NCI-H345 treated with DMSO at 0.1 percent for 48 hours (cell line): ENCODE results near the gene OR2T8.
"Not testable (repeated sequence)": the region's sequence is repeated elsewhere in the genome, so short reads cannot be mapped to it uniquely, and the experiment has no call there.

Source experiments
- DNase-seq: peaks from one replicate; lab custom pipeline; 2025; ENCODE audit not compliant: unreplicated experiment; lab: John Stamatoyannopoulos, UW

The OR2T8 gene, protein sequence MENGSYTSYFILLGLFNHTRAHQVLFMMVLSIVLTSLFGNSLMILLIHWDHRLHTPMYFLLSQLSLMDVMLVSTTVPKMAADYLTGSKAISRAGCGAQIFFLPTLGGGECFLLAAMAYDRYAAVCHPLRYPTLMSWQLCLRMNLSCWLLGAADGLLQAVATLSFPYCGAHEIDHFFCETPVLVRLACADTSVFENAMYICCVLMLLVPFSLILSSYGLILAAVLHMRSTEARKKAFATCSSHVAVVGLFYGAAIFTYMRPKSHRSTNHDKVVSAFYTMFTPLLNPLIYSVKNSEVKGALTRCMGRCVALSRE

DNA sequence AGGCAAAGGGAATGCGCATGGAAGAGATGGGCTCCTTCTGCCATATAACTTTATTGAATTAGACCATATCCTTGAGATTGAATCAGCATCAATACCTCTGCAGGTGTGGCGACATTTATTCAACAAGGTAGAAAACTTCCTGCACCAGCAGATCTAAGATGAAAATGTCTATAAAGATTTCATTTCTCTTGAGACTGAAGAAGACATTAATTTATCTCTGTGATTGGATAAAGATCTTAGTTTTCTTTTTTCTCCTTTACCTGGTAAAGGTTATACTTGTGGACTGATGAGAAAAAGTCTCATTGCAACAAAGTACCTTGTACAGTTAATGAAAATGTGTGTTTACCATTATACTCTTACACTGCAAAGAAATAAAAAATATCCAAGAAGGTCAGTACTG, at the start of gene OR2T8:
Gene OR2T8, plus strand, starts transcription at position 301 of the 400 bp plus-strand sequence. CDS start 766 bp downstream, outside the sequence.
- DNase-seq: no peak

DNA sequence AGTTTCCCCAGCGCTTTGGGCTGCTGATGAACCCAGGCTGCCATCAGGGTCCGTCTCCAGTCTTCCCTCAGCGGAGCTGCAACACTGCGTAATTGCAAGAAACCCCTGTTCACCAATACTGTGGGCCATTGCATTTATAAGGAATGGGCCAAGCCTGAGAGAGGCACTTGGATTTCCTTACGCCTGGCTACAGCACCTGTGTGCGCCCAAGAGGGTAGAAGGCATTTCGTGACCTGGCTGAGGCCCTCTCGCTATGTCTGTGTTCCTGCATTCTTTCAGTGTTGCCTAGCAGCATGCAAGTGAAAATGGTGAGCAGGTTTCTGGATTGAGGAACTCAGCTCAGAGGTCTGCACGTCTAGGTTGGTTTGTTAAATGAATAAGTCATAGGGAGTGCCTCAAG, 36.7 kb upstream of the OR2T8 start:
- no peak for DNase-seq

DNA sequence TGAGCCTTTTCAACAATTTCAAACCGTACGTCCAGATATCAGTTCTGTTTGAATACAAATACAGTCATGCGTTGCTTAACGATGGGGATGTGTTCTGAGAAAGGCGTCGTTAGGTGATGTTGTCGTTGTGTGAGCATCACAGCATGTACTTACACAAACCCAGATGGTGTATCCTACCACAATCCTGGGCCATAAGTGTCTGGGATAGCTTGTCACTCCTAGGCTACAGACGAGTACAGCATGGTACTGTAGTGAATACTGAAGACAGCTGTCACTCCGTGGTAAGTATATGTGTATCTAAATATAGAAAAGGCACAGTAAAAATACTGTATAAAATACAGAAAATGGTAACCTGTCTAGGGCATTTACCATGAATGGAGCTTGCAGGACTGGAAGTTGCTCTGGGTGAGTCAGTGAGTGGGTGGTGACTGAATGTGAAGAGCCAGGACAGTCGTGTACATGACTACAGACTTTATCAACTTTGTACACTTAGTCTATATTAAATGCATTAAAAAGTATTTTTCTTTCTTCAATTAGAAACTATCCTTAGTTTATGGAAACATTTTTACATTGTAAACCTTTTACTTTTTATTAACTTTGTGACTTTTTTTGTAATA, 35.1 kb upstream of the OR2T8 start:
- no peak for DNase-seq

DNA sequence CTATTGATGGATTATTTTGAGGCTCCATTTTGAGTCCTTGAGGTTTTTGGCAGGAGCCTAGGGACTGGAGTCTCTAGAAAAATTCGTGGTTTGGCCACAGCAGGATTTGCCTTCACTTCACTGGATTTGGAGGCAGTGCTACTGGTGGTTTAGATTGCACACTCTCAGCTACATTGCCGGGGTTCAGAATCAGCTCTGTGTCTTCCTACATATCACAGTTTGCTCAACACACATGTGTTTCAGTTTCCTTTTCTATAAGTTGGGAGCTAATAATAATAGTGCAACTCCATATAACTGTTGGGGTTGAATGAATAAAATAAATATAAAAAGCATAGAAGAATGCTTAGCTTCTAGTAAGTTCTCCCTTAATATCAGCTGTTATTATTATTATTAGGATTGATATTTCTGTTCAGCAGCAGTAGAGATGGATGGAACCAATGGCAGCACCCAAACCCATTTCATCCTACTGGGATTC, 24.9 kb upstream of the OR2T8 start, which contains the start of gene OR2W3:
Gene OR2W3, plus strand, starts transcription at position 425 of the 475 bp plus-strand sequence. Its CDS starts 0 bp downstream, at position 425.
- no peak for DNase-seq

DNA sequence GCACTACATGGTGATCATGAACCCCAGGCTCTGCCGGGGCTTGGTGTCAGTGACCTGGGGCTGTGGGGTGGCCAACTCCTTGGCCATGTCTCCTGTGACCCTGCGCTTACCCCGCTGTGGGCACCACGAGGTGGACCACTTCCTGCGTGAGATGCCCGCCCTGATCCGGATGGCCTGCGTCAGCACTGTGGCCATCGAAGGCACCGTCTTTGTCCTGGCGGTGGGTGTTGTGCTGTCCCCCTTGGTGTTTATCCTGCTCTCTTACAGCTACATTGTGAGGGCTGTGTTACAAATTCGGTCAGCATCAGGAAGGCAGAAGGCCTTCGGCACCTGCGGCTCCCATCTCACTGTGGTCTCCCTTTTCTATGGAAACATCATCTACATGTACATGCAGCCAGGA, 24.1 kb upstream of the OR2T8 start:
- DNase-seq: no peak

DNA sequence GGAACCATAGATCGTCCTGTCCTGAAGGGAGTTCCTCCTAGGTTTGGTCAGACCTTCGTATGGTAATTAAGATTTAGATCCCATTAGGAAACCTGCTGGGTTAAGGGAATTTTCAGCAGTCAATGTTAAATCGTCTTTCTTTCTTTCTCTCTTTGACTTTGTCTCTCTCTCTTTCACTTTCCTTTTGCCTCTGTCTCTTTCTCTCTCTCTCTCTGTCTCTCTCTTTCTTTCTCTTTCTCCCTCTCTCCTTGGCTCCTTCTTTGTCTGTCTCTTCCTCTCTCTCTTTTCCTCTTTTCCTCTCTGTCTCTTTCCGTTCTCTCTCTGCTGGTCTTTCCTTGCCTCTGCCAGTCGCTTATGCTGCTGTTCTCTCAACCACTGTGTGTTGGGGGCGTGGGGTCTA, 15.9 kb upstream of the OR2T8 start:
- no peak for DNase-seq

DNA sequence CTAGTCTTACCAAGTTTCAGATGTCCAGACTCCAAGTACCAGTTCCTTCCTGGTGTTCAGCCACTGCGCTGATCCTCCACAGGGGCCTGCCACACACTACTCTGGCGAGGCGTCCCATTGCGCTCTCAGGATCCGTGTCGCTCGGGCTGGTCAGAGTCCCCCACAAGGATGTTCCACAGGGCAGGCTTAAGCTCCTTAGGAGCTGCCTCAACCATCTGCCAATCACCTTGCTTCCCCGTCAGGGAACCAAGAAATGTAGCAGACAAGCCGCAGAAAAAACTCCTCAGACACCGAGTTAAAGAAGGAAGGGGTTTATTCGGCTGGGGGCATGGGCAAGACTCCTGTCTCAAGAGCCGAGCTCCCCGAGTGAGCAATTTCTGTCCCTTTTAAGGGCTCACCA, 14.9 kb upstream of the OR2T8 start:
- DNase-seq: no peak

DNA sequence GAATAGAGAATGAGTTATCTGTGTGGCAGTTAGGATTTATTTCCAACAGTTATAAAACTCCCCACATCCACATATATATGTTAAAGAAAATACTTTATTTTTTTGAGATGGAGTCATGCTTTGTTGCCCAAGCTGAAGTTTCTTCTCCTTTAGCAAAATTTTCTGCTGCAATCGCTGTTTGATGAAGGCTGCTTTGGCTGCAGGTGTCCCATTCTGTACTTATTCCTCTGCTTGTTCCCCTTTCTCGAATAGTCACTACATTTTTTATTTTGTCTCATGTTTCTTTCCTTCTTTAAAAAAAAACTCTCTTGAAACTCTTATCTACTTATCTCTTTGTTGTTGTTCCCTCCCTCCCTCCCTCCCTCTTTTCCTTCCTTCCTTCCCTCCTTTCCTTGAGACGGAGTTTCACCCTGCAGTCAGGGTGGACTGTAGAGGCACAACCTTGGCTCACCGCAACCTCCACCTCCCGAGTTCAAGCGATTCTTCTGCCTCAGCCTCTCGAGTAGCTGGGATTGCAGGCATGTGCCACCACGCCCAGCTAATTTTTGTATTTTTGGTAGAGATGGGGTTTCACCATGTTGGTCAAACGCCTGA, 14.0 kb upstream of the OR2T8 start:
- DNase-seq: no peak

DNA sequence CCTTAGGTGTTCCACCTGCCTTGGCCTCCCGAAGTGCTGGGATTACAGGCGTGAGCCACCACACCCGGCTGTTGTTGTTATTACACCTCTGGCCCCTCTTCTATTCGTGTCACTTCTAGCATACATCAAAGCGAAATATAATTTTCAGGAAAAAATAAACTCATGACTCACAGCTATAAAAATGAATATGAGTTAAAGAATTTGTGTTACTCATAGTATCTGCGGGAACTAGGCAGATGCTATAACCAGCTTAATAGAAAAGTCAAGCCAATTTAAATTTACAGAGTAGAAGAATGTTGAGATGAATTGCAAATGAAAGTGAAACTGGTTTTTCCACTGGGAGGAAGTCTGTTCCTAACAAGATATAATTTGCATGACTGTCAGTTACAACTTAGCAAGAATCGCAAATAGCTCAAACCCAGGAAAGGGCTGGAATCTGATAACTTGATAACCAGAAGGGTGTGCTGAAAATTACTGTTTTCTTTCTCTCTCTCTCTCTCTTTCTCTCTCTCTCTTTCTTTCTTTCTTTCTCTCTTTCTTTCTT, 13.5 kb upstream of the OR2T8 start:
- no peak for DNase-seq

DNA sequence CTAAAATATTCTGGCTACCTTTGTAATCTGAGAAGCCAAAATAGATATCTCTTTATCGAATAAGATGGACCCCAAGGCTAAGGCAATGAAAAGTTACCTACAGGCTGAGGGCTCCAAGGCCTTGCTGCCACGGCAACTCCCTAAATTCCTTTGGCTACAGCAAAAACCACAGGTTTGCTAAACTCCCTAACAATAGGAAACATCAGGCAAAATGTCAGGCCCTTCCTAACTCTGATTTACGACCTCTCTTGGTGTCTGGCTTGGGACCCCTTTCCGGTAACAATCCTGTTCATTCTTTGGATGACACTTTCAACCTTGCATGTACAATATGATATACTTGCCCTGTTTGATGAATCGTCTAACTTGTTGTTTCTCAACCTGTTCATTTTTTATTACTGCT, 11.3 kb upstream of the OR2T8 start:
- DNase-seq: no peak

DNA sequence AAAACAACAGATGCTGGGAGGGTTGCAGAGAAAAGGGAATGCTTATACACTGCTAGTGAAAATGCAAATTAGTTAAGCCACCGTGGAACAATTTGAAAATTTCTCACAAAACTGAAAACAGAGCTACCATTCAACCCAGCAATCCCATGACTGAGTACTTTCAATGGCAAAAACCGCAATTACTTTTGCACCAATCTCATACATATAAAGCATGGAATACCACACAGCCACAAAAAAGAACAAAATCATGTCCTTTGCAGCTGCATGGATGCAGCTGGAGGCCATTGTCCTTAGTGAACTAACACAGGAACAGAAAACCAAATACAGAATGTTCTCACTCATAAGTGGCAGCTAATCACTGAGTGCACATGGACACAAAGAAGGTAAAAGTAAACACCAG, 6.3 kb upstream of the OR2T8 start:
- no peak for DNase-seq

DNA sequence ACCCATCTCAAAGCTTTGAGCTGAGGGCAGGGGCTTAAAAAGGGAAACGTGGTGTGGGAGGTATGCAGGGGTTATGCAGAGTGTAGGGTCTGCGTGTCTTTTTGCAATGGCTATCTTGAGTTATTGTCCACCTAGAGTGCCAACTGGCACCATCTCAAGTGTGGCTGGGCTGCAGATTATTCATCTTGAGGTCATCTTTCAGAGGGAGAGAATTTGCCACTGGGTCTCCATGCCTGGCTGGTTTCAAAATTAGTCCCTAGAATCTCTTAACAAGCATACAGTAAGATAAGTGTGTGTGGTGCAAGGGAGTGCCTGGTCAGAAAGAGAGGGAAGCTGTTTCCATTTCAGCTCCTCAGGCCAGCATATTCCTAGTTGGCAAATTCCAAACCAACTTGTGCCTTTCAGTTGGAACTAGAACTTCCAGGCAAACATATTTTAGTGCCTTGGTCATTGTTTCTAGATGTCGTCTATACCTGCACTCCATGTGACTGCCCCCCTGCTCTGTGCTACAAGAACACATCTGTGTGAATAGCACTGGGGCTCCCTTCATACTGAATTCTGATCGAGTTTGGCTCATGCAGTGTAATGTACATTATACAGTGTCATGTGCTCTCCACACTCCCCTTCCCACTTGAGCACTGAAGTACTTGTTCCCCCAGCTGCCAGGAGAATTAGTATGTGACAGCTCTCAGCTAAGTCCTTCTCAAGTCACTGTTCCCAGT, 5.0 kb upstream of the OR2T8 start:
- DNase-seq: no peak

DNA sequence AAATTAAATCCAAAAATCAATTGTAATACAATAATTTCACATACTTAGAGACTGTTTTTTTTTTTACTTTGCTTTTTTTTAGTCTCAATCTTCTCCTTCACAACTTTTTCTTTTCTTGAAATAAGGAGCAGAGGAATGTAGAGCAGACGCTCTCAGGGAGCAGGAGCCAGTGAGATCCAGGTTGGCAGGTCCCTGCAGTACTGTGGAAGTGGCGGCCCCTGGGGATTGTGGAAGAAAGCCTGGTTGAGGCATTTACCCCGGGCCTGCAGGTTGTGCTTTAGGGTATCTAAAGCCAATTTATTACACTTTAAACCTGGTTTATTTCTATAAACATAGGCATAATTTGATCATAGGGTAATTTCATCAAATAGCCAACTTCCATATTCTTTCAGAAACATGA, 3.9 kb downstream of the OR2T8 start:
- no peak for DNase-seq

DNA sequence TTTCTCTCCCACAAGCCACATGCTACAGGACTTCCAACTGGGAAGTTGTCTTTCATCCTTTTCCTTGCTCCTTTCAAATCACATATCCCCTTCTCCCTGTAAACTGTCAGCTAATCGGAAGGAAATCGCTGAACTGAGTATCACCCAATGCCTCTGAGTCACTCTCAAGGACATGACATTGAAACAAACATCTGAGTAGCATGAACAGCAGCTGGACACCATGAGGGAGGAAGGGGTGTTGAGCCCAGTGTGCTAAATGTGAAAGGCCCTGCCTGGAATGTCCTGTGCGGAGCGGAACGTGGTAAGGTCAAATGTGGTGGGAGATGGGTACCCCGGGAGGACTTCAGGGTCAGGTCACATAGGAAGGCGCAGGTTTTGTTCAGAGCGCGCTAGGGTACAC, 4.8 kb downstream of the OR2T8 start, which contains the start of gene OR2AJ1:
Gene OR2AJ1, plus strand, starts transcription at position 22 of the 400 bp plus-strand sequence. CDS start 8,880 bp downstream, outside the sequence.
- DNase-seq: no peak

DNA sequence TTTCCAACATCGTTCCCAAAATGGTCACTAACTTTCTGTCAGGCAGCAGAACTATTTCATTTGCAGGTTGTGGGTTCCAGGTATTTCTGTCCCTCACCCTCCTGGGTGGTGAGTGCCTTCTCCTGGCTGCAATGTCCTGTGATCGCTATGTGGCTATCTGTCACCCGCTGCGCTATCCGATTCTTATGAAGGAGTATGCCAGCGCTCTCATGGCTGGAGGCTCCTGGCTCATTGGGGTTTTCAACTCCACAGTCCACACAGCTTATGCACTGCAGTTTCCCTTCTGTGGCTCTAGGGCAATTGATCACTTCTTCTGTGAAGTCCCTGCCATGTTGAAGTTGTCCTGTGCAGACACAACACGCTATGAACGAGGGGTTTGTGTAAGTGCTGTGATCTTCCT, 13.9 kb downstream of the OR2T8 start:
- no peak for DNase-seq

DNA sequence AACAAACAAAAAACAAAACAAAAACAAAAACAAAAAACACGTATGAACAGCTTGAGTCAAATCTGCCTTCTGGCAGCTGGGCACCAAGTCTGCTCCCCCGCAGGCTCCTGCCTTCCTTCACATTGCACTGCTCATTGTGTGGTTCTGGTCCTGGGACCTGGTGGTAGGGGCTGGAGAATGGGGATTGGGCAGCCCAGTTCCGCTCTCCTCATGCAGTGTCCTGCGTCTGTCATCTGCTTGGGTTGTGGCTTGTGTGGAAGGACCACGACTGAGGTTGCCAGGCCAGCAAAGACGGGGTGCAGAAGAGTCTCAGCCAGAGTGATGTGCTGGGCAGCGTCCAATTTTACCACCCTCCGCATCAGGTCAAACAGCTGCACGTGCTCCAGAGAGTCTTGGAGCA, 15.7 kb downstream of the OR2T8 start:
- no peak for DNase-seq

DNA sequence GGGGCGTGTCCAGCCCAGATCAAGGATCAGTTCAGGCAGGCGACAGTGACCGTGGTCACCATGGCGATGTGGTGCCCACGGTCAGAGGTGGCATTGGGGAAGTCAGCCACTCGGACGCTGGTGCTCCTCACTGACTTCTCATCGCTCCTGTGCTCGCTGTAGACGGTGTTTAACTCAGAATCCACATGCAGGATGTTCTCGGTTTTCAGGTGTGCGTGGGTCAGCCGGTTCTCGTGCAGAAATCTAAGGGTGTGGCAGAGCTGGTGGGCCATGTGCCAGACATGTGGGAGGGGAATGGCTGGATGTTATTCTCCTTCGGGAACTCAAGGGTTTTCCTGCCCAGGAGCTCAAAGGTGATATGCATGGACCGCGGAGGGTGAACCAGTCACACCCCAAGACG, 16.4 kb downstream of the OR2T8 start:
- DNase-seq: no peak

DNA sequence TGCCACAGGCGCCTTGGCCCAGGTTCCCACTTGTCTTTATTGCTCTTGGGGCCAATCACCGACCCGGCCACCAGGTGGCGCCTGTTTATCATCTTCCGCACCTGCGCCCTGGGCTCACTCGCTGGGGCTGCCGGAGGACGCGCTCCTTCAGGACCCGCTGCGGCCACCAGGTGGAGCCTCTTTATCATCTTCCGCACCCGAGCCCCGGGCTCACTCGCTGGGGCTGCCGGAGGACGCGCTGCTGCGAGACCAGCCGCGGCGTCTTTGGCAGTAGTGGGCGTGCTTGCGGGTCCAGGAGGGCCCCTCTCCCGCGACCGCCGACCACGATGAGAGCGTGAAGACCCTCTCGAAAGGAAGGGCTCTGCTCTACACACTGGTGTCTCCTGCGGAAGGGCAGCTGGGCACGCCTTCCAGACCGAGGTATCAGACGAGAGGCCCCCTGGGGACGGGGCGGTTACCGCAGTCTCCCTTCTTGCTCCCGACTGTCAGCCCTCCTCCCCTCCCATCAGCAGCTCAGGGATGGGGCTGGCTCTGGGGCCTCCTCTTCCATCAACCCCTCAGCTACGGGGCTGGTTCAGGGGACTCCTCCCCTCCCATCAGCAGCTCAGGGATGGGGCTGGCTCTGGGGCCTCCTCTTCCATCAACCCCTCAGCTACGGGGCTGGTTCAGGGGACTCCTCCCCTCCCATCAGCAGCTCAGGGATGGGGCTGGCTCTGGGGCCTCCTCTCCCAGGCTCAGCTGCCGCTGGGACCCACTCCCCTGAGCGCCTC, 17.1 kb downstream of the OR2T8 start:
- DNase-seq: not testable (repeated sequence)

DNA sequence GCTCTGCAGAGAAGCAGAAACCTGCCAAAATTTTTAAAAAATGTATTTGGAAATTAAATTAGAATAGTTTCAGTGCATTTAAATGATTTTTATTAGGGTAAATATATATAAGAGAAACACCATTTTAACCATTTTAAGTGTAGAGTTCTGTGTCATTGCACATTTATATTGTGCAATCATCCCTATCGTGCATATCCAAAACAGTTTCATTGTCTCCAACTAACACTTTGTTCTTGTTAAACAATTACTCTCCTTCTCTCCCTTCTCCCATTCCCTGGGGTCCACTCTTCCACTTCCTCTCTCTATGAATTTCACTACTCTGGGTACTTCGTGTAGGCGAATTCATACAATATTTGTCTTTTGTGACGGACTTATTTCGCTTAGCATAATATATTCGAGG, 22.6 kb downstream of the OR2T8 start:
- no peak for DNase-seq

DNA sequence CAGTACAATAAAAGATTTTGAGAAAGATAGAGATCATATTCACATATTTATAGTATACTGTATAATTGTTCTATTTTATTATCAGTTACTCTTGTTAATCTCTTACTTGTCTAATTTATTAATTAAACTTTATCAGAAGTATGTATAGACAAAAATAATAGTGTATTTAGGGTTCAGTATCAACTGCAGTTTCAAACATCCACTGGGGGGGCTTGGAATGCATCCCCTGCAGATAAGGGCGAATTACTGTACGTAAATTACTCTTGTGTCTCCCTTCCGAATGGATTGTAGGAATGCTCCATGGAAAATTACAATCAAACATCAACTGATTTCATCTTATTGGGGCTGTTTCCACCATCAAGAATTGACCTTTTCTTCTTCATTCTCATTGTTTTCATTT, 28.5 kb downstream of the OR2T8 start, which contains the start of gene OR2L8:
Gene OR2L8, plus strand, starts transcription at position 301 of the 400 bp plus-strand sequence. Its CDS starts 0 bp downstream, at position 301.
- no peak for DNase-seq
